Natural killer cell (primary cell): ENCODE results near the gene GALNT2. TPM values are rescaled to one million over a fixed set of nuclear protein-coding genes. Genes with fewer than 3 reads are reported as not detected.

Source experiments
- ATAC-seq, 3 donors: fragments of 150-1000 bp in 2 of 3; fragments of 200-7000 bp in 1 of 3; cut with Tn5 transposase; 1 replicate in 1 of 3; 2 replicates in 2 of 3; pipeline ENCODE4 v1.10.0; 2021; ENCODE audit warnings: mild to moderate bottlenecking in 2 of 3, moderate library complexity in 2 of 3
- DNase-seq, 2 donors: peaks; one replicate each; pipeline versions ENCODE4 v3.0.0 to v3.0.0-alpha.2; 2013 to 2021; ENCODE audit warnings: mixed read lengths in 1 of 2
- H3K27ac ChIP-seq: one replicate; pipeline ENCODE4 v1.5.1; 2013; ENCODE audit warnings: mild to moderate bottlenecking, low read length
- H3K27me3 ChIP-seq: one replicate; pipeline ENCODE4 v1.6.1; 2013; ENCODE audit warnings: low read length; ENCODE audit not compliant: control insufficient read depth, insufficient read depth
- H3K36me3 ChIP-seq: one replicate; pipeline ENCODE4 v1.6.1; 2013; ENCODE audit warnings: low read length; ENCODE audit not compliant: control insufficient read depth, insufficient read depth
- H3K4me1 ChIP-seq: one replicate; pipeline ENCODE4 v1.6.1; 2013; ENCODE audit warnings: low read length; ENCODE audit not compliant: control insufficient read depth, insufficient read depth
- H3K4me3 ChIP-seq: one replicate; pipeline ENCODE4 v1.5.1; 2013; ENCODE audit warnings: low read length
- H3K9me3 ChIP-seq: one replicate; pipeline ENCODE4 v1.6.1; 2013; ENCODE audit warnings: low read length; ENCODE audit not compliant: control insufficient read depth, insufficient read depth
- H3K27ac Mint-ChIP-seq, 2 donors: one replicate each; pipeline ENCODE4 v1.8.0; 2022; ENCODE audit warnings: mild to moderate bottlenecking in 2 of 2, mixed read lengths in 2 of 2, moderate library complexity in 1 of 2
- H3K27me3 Mint-ChIP-seq, 2 donors: one replicate each; pipeline ENCODE4 v1.8.0; 2022; ENCODE audit warnings: low read depth in 2 of 2, mixed read lengths in 2 of 2
- H3K36me3 Mint-ChIP-seq: one replicate; pipeline ENCODE4 v1.8.0; 2022; ENCODE audit warnings: mixed read lengths
- H3K4me1 Mint-ChIP-seq, 2 donors: one replicate each; pipeline ENCODE4 v1.8.0; 2022; ENCODE audit warnings: mixed read lengths in 2 of 2
- H3K4me3 Mint-ChIP-seq: one replicate; pipeline ENCODE4 v1.8.0; 2022; ENCODE audit warnings: mild to moderate bottlenecking, moderate library complexity, mixed read lengths
- H3K9me3 Mint-ChIP-seq, 2 donors: one replicate each; pipeline ENCODE4 v1.8.0; 2022; ENCODE audit warnings: mixed read lengths in 2 of 2
- WGBS: methylation state at CpG from one replicate; pipeline ENCODE4 v1.1.7; 2013; ENCODE audit warnings: missing lambda C conversion rate; ENCODE audit not compliant: insufficient coverage; 5-methylcytosine and 5-hydroxymethylcytosine counted together
- intact Hi-C: fragments of 100-400 bp; cut with micrococcal nuclease; formaldehyde crosslinking; loops from one replicate; pipeline ENCODE4 v1.14.2; 2022
- total RNA-seq, 4 donors: library from RNA; stranded (reverse); fragments of 120-200 nt in 1 of 4; gene quantifications; one replicate each; pipeline versions ENCODE4 v1.2.3 to v1.2.4, GENCODE V29; 2013 to 2022
- TF ChIP-seq, protein P1 (sequence below): fragments of 200-600 bp; IDR thresholded peaks from one replicate; pipeline ENCODE4 v1.8.0; 2022; ENCODE audit warnings: antibody characterized with exemption

GALNT2 gene
- total RNA-seq, 3 donors from 2014 or later (not counting 1 experiment from before 2014, with no cell fraction given), result 31.2 to 53.6 (median 47.3) TPM

DNA sequence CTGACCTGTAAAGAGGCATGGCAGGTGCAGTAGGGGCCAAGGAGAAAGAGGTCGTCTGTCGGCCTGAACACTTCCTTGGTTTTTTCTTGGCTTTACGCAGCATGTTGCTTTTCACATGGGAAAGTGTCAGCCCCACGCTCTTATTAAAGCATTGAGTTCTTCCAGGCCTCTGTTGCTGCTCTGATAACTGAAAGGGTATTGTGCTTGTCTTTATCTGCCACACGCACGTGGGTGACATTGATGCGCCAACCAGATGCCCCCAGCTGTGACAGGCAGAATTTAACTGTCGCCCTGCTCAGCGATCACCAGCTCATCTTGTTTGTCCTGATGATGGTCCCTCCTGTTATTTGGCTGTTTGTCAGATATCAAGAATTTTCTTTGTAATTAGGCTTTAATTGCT lies 76.5 kb downstream of the GALNT2 start:
- Histone ChIP-seq H3K4me3 (no peak overlapping the region), H3K4me1 (peaks cover 39% of the 10 kb centered on the region), H3K36me3 (no peaks in the 10 kb centered on the region), H3K27me3 (no peaks in the 10 kb centered on the region), H3K9me3 (no peaks in the 10 kb centered on the region), H3K27ac (no peak overlapping the region)
- DNase-seq, result no peak
- Mint-ChIP-seq H3K9me3 (no peaks in the 10 kb centered on the region), H3K36me3 (no peaks in the 10 kb centered on the region), H3K27ac (peak overlapping the region in 1 of 2 donors; percentile 18), H3K4me3 (no peak overlapping the region), H3K4me1 (peaks cover 50 to 69% of the 10 kb centered on the region in 2 donors), H3K27me3 (no peaks in the 10 kb centered on the region)
- intact Hi-C loops, result no loop called here
- 91% methylated on average over 9 of the region's 9 CpGs for WGBS
- ATAC-seq, result no peak
- TF ChIP-seq, protein P1, sequence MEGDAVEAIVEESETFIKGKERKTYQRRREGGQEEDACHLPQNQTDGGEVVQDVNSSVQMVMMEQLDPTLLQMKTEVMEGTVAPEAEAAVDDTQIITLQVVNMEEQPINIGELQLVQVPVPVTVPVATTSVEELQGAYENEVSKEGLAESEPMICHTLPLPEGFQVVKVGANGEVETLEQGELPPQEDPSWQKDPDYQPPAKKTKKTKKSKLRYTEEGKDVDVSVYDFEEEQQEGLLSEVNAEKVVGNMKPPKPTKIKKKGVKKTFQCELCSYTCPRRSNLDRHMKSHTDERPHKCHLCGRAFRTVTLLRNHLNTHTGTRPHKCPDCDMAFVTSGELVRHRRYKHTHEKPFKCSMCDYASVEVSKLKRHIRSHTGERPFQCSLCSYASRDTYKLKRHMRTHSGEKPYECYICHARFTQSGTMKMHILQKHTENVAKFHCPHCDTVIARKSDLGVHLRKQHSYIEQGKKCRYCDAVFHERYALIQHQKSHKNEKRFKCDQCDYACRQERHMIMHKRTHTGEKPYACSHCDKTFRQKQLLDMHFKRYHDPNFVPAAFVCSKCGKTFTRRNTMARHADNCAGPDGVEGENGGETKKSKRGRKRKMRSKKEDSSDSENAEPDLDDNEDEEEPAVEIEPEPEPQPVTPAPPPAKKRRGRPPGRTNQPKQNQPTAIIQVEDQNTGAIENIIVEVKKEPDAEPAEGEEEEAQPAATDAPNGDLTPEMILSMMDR, result no peak

DNA sequence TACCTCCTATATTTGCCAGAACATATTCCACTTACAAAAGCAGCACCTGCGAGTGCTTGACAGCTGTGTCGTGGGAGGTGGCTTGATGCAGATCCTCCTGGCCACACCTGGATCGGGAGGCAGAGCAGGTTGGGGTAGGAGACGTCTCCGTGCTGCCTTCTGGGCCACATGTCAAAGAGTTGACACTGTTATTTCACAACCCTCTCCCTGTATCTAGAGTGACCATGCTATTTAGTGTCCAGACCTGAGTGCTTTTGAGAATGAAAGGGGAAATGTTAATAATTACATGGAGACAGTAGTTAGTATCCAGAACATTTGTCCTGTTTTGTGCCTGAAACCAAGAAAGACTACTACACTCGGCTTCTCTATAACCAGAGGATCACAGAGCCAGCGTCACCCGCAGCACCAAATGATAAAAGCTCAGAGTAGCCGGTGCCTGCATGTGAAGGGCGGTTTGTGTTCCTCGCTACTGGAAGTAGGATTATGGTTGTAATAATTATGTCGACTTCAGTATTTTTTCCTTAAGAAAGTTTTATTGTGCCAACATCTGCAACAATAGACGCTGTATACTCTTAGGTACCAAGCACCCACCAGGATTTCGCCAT lies 77.1 kb downstream of the GALNT2 start:
- 96% methylated on average over 14 of the region's 14 CpGs for WGBS
- H3K36me3 Mint-ChIP-seq, result no peaks in the 10 kb centered on the region
- peaks cover 39% of the 10 kb centered on the region for H3K4me1 ChIP-seq

DNA sequence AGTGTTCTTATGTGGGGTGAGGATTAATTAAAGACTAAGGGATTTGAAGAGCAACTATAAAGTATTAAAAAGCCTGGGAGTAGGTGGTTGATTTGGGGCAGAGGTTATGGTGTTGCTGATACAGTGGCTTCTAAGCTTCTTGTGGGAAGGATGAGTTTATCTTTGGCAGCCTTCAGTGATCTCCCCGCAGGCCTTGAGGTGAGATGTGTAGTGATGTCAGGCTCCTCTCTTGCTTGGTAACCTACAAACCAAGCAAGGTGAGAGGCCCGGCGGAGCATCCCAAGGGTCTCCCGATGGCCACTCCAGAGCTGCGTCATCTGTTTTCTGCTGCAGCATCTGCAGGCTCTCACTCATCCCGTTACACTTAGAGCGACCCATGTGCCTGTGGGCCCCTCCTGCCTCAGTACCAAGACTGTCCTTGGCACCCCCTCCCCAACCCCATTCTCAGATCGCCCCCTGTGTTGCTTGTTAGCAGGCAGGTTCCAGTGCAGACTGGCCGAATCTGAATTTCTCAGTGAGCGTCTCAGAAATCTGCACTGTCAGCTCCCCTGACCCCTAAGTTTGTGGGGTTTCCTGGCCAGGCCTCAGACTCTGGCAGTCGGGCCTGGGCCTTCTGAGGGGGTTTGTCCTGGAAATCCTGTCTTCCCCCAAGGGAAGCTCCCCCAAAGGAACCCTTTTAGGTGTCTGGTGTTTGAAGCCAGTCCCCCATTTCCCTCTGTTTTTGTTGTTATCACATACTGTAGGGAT lies 77.9 kb downstream of the GALNT2 start:
- H3K27me3 Mint-ChIP-seq, result no peaks in the 10 kb centered on the region
- DNase-seq (no peak), ATAC-seq (no peak)
- H3K27ac Mint-ChIP-seq, result peak overlapping the region; percentile 89 to 90
- peaks cover 56 to 71% of the 10 kb centered on the region in 2 donors for H3K4me1 Mint-ChIP-seq
- no peak overlapping the region for H3K4me3 ChIP-seq
- peaks cover 46% of the 10 kb centered on the region for H3K4me1 ChIP-seq
- H3K4me3 Mint-ChIP-seq, result no peak overlapping the region
- no peaks in the 10 kb centered on the region for H3K36me3 ChIP-seq
- no peaks in the 10 kb centered on the region for H3K9me3 ChIP-seq
- TF ChIP-seq, protein P1, result no peak
- no peaks in the 10 kb centered on the region for H3K27me3 ChIP-seq
- H3K36me3 Mint-ChIP-seq, result no peaks in the 10 kb centered on the region
- 80% methylated on average over 11 of the region's 11 CpGs for WGBS
- intact Hi-C loops, result no loop called here
- H3K27ac ChIP-seq, result peak overlapping the region; percentile 55
- no peaks in the 10 kb centered on the region for H3K9me3 Mint-ChIP-seq

More for the DNA sequence above, 77.1 kb downstream of the GALNT2 start:
- peak overlapping the region; percentile 89 to 90 for H3K27ac Mint-ChIP-seq
- intact Hi-C loops, result no loop called here
- peaks cover 50 to 67% of the 10 kb centered on the region in 2 donors for H3K4me1 Mint-ChIP-seq
- no peaks in the 10 kb centered on the region for H3K27me3 ChIP-seq
- H3K9me3 Mint-ChIP-seq, result no peaks in the 10 kb centered on the region
- H3K27me3 Mint-ChIP-seq, result no peaks in the 10 kb centered on the region
- no peak overlapping the region for H3K4me3 ChIP-seq
- no peaks in the 10 kb centered on the region for H3K9me3 ChIP-seq
- H3K4me3 Mint-ChIP-seq, result peak overlapping the region; percentile 58
- ATAC-seq (no peak), DNase-seq (no peak)
- no peaks in the 10 kb centered on the region for H3K36me3 ChIP-seq
- TF ChIP-seq, protein P1, result no peak
- H3K27ac ChIP-seq, result no peak overlapping the region
